Astrocyte (in vitro differentiated cells and primary cell): ENCODE data around the gene PEAK3. TPM values are rescaled to one million over a fixed set of nuclear protein-coding genes. Genes with fewer than 3 reads are reported as not detected.
A peak's percentile ranks its signal among the peaks of the same experiment; 100 is the strongest.

Source experiments
- DNase-seq: peaks from one replicate; pipeline ENCODE4 v3.0.0-alpha.2; 2010; ENCODE audit warnings: low read depth
- FAIRE-seq: peaks from 2 replicates; lab custom pipeline; 2011; peaks lifted over from hg19 to GRCh38; lab: Jason Lieb, UNC
- H2AFZ ChIP-seq: 2 replicates; pipeline ENCODE4 v1.6.0; 2012; ENCODE audit warnings: low read depth, low read length, inconsistent platforms
- H3K27ac ChIP-seq: 2 replicates; pipeline ENCODE4 v1.5.1; 2011; ENCODE audit warnings: low read depth, low read length, inconsistent platforms
- H3K27me3 ChIP-seq: 2 replicates; pipeline ENCODE4 v1.6.0; 2011; ENCODE audit warnings: low read length, inconsistent platforms; ENCODE audit not compliant: insufficient read depth
- H3K36me3 ChIP-seq: 2 replicates; pipeline ENCODE4 v1.5.1; 2011; ENCODE audit warnings: low read length, inconsistent platforms; ENCODE audit not compliant: insufficient read depth
- H3K4me1 ChIP-seq: 2 replicates; pipeline ENCODE4 v1.5.1; 2011; ENCODE audit warnings: low read length, inconsistent platforms; ENCODE audit not compliant: insufficient read depth
- H3K4me2 ChIP-seq: 2 replicates; pipeline ENCODE4 v1.6.0; 2012; ENCODE audit warnings: low read length, inconsistent platforms
- H3K4me3 ChIP-seq: 2 replicates; pipeline ENCODE4 v1.5.1; 2011; ENCODE audit warnings: low read depth, mild to moderate bottlenecking, low read length, inconsistent platforms; ENCODE audit not compliant: insufficient read depth
- H3K79me2 ChIP-seq: 2 replicates; pipeline ENCODE4 v1.6.0; 2012; ENCODE audit warnings: mild to moderate bottlenecking, low read length, inconsistent platforms; ENCODE audit not compliant: insufficient read depth
- H3K9ac ChIP-seq: 2 replicates; pipeline ENCODE4 v1.6.0; 2012; ENCODE audit warnings: mild to moderate bottlenecking, low read length, inconsistent platforms
- H3K9me3 ChIP-seq: 2 replicates; pipeline ENCODE4 v1.5.1; 2012; ENCODE audit warnings: low read depth, mild to moderate bottlenecking, low read length, inconsistent platforms; ENCODE audit not compliant: insufficient read depth
- H4K20me1 ChIP-seq: 2 replicates; pipeline ENCODE4 v1.6.0; 2012; ENCODE audit warnings: low read length, inconsistent platforms; ENCODE audit not compliant: insufficient read depth
- H3K27ac Mint-ChIP-seq: one replicate; pipeline ENCODE4 v1.8.0; 2021; ENCODE audit warnings: mild to moderate bottlenecking, mixed read lengths; ENCODE audit not compliant: unreplicated experiment
- H3K27me3 Mint-ChIP-seq: one replicate; pipeline ENCODE4 v1.8.0; 2021; ENCODE audit warnings: low read depth, mixed read lengths; ENCODE audit not compliant: unreplicated experiment
- H3K36me3 Mint-ChIP-seq: one replicate; pipeline ENCODE4 v1.8.0; 2021; ENCODE audit warnings: low read depth, mixed read lengths; ENCODE audit not compliant: unreplicated experiment
- H3K4me1 Mint-ChIP-seq: one replicate; pipeline ENCODE4 v1.8.0; 2021; ENCODE audit warnings: low read depth, mixed read lengths; ENCODE audit not compliant: unreplicated experiment
- H3K4me3 Mint-ChIP-seq: one replicate; pipeline ENCODE4 v1.8.0; 2021; ENCODE audit warnings: mild to moderate bottlenecking, moderate library complexity, mixed read lengths; ENCODE audit not compliant: unreplicated experiment
- H3K9me3 Mint-ChIP-seq: one replicate; pipeline ENCODE4 v1.8.0; 2021; ENCODE audit warnings: mild to moderate bottlenecking, mixed read lengths; ENCODE audit not compliant: unreplicated experiment
- EZH2 ChIP-seq: IDR thresholded peaks from 2 replicates; pipeline ENCODE4 v1.6.1; 2012; ENCODE audit warnings: mild to moderate bottlenecking, low read length, inconsistent platforms; ENCODE audit not compliant: insufficient read depth
- total RNA-seq: library from RNA; stranded (reverse); gene quantifications from 2 replicates; pipeline ENCODE4 v1.2.1, GENCODE V29; 2021
- TF ChIP-seq, protein P1 (sequence below): IDR thresholded peaks from 2 replicates; pipeline ENCODE4 v1.5.1; 2011; ENCODE audit warnings: low read depth, mild to moderate bottlenecking, inconsistent platforms, low read length, moderate library complexity; ENCODE audit not compliant: insufficient read depth

The PEAK3 gene
- total RNA-seq, 1 donor from 2014 or later, result 0.18 TPM

DNA sequence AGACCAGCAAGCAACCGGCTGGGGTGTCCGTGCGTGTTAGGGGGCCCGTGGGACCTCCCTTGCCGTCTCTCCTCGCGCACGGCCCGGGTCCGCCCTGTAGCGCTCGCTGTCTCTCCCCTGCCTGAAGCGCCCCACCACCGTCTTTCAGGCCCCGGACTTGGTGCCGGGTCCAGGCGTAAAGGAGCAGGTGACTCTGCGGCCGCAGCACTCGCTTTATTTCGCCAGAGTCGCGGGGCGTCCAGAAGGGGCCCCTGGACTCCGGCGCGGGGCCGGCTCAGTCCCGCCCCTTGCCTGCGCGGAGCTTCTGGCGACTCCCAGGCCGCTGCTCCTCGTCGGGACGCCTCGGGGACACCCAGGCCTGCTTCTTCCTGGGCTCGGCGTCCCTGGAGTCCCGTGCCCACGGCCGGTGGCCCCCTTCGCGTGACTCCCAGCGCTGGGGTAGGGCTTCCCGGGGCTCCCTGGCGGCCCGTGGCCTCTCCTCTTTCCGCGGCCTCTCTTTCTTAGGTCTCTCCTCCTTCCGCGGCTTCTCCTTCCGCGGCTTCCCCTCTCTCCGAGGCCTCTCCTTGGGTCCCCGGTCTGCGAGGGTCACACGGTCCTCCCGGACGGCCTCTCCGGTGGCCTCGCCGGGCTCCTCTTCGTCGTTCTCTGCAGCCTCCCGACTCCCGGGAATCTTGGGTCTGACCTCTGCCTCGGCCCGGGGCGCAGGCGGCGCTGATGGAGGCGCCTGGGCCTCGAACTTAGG, 29.7 kb downstream of the PEAK3 start:
- Histone ChIP-seq H3K27ac (no peak overlapping the region), H3K79me2 (no peaks in the 10 kb centered on the region), H2AFZ (no peak overlapping the region), H3K4me3 (no peak overlapping the region), H3K4me1 (peaks cover 3% of the 10 kb centered on the region), H4K20me1 (peaks cover 46% of the 10 kb centered on the region), H3K9ac (no peak overlapping the region), H3K36me3 (no peaks in the 10 kb centered on the region), H3K4me2 (no peak overlapping the region), H3K9me3 (no peaks in the 10 kb centered on the region), H3K27me3 (peaks cover 22% of the 10 kb centered on the region)
- TF ChIP-seq EZH2, result peak; percentile 24
- TF ChIP-seq, protein P1, sequence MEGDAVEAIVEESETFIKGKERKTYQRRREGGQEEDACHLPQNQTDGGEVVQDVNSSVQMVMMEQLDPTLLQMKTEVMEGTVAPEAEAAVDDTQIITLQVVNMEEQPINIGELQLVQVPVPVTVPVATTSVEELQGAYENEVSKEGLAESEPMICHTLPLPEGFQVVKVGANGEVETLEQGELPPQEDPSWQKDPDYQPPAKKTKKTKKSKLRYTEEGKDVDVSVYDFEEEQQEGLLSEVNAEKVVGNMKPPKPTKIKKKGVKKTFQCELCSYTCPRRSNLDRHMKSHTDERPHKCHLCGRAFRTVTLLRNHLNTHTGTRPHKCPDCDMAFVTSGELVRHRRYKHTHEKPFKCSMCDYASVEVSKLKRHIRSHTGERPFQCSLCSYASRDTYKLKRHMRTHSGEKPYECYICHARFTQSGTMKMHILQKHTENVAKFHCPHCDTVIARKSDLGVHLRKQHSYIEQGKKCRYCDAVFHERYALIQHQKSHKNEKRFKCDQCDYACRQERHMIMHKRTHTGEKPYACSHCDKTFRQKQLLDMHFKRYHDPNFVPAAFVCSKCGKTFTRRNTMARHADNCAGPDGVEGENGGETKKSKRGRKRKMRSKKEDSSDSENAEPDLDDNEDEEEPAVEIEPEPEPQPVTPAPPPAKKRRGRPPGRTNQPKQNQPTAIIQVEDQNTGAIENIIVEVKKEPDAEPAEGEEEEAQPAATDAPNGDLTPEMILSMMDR, result no peak
- no peak for FAIRE-seq
- Mint-ChIP-seq H3K4me3 (no peak overlapping the region), H3K36me3 (peaks cover 1% of the 10 kb centered on the region), H3K27ac (no peak overlapping the region), H3K9me3 (no peaks in the 10 kb centered on the region), H3K27me3 (peaks cover 6% of the 10 kb centered on the region), H3K4me1 (no peaks in the 10 kb centered on the region)
- DNase-seq, result no peak

DNA sequence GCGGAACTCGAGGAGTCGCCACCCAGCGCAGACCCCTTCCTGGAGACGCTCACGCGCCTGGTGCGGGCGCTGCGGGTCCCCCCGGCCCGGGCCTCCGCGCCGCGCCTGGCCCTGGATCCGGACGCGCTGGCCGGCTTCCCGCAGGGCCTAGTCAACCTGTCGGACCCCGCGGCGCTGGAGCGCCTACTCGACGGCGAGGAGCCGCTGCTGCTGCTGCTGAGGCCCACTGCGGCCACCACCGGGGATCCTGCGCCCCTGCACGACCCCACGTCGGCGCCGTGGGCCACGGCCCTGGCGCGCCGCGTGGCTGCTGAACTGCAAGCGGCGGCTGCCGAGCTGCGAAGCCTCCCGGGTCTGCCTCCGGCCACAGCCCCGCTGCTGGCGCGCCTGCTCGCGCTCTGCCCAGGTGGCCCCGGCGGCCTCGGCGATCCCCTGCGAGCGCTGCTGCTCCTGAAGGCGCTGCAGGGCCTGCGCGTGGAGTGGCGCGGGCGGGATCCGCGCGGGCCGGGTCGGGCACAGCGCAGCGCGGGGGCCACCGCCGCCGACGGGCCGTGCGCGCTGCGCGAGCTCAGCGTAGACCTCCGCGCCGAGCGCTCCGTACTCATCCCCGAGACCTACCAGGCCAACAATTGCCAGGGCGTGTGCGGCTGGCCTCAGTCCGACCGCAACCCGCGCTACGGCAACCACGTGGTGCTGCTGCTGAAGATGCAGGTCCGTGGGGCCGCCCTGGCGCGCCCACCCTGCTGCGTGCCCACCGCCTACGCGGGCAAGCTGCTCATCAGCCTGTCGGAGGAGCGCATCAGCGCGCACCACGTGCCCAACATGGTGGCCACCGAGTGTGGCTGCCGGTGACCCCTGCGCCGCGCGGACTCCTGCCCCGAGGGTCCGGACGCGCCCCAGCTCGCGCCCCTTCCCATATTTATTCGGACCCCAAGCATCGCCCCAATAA, 30.6 kb downstream of the PEAK3 start:
- no peak overlapping the region for H3K27ac Mint-ChIP-seq
- no peak overlapping the region for H3K4me3 ChIP-seq
- FAIRE-seq (no peak), DNase-seq (no peak)
- H3K4me3 Mint-ChIP-seq, result no peak overlapping the region
- peaks cover 1% of the 10 kb centered on the region for H3K36me3 Mint-ChIP-seq
- peaks cover 22% of the 10 kb centered on the region for H3K27me3 ChIP-seq
- peaks cover 55% of the 10 kb centered on the region for H4K20me1 ChIP-seq
- H3K27ac ChIP-seq, result no peak overlapping the region
- peak overlapping the region; percentile 30 for H3K4me2 ChIP-seq
- H3K27me3 Mint-ChIP-seq, result peaks cover 3% of the 10 kb centered on the region
- TF ChIP-seq EZH2, result peak; percentile 50
- TF ChIP-seq, protein P1, result no peak
- H3K36me3 ChIP-seq, result peaks cover 1% of the 10 kb centered on the region
- H3K79me2 ChIP-seq, result no peaks in the 10 kb centered on the region
- H3K4me1 Mint-ChIP-seq, result no peaks in the 10 kb centered on the region
- H3K9me3 Mint-ChIP-seq, result no peaks in the 10 kb centered on the region
- peaks cover 7% of the 10 kb centered on the region for H3K4me1 ChIP-seq
- no peaks in the 10 kb centered on the region for H3K9me3 ChIP-seq
- H2AFZ ChIP-seq, result no peak overlapping the region
- H3K9ac ChIP-seq, result no peak overlapping the region
